A549 treated with CpdA at 1 μM for 4 hours (cell line): ENCODE results near the gene PKD2L2. TPM values are rescaled to one million over a fixed set of nuclear protein-coding genes. Genes with fewer than 3 reads are reported as not detected.

Experiments used
- total RNA-seq: library from RNA; stranded (reverse); fragments of 200-300 nt; extraction: Qiagen RNA extraction; gene quantifications from 5 replicates; pipeline ENCODE4 v1.2.3, GENCODE V29; 2022; ENCODE audit warnings: low read depth

PKD2L2 gene
- total RNA-seq, result 0.03 to 0.26 TPM (median 0.05 TPM) in 3 of 5 replicates, not detected in the others

DNA sequence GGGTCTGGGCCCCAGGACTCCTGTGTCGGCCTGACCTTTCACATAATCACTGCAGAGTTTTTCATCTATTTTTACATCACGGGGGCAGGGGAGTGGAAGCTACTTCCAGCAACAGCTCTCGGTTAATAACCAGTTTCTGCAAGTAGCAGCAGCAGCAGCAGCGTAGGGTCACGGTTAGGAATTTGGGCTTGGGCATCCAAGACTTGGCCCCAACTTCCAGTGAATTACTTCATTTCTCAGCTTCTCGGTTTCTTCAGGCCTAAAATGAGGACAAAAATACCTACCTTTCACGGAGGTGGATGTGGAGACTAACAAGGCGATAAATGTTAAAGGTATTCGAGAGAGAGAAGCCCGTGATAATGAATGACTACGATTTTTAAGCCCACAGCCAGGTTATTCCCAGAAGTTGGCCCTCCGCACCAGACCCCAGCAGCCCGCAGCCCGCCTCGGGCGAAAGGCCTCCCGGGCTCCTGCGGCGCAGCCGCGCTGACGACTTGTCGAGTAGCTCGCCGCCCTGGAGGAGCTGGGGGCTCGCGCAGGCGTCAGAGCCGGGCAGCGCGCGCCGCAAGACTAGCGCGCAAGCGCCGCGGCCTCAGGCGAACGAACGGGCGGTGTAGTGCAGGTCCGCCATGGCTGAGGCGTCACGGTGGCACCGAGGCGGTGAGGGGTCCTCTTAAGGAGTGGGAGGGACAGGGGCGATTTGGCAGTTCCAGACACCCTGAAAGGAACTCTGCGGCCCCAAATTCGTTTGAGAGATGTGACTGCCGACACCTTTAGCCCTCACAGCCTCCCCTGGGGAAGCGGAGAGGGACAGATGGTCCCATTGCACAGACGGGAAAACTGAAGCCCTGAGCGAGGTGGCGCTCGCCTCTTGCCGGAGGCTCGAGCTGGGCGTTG is at the start of gene PKD2L2:
Gene PKD2L2, plus strand, starts transcription at position 595 of the 897 bp plus-strand sequence. Its CDS starts 35 bp downstream, at position 630.

DNA sequence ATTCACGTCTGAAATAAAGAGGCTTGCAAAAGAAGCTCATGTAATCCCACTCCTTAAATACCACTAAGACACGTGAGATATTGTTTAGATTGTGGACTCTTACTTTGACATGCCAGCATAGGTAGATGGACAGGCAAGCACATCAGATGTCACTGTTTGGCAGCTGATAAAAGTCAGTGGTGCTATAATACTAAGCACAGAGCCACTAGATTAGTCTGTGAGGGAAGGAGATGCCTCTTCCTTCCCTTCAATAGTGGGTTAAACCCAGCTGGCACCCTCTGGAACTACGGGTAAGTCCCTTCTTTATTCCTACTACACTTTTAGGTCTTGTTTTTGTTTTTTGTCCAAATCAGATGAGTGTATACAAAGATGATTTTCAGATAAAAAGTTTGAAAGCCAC is 21.6 kb upstream of the PKD2L2 start, which contains the start of gene MYOT:
Gene MYOT, plus strand, starts transcription at position 197 of the 400 bp plus-strand sequence. CDS start 2,792 bp downstream, outside the sequence.

Other genes starting within 250 kb of the PKD2L2 start
- 0.16 to 0.53 TPM (median 0.29 TPM) in 5 replicates for gene KLHL3, start 153.4 kb upstream of the PKD2L2 start, total RNA-seq
- gene HNRNPA0, start 135.1 kb upstream of the PKD2L2 start, total RNA-seq, result 45.7 to 53.5 TPM (median 52.3 TPM) in 5 replicates
- not detected in 5 replicates for gene MYOT, start 21.6 kb upstream of the PKD2L2 start, total RNA-seq
- gene FAM13B, start 143.6 kb downstream of the PKD2L2 start, total RNA-seq, result 11.9 to 19.0 TPM (median 13.2 TPM) in 5 replicates
- gene WNT8A, start 194.6 kb downstream of the PKD2L2 start, total RNA-seq, result not detected in 5 replicates
- gene NME5, start 250.0 kb downstream of the PKD2L2 start, total RNA-seq, result not detected in 5 replicates